Measurements from ENCODE around the gene PPP1R3F. TPM values are rescaled to one million over a fixed set of nuclear protein-coding genes. Genes with fewer than 3 reads are reported as not detected.
"Not testable (repeated sequence)": the region's sequence is repeated elsewhere in the genome, so short reads cannot be mapped to it uniquely, and the experiment has no call there.

PPP1R3F gene
- total and polyA plus RNA-seq, 2 donors (not counting 1 experiment from before 2014, with no cell fraction given): 3.7 to 10.2 TPM

- Histone ChIP-seq H3K9me3 (ENCODE audit: control extremely low read depth in 1 of 3, control insufficient read depth in 2 of 3, insufficient read depth in 1 of 3, low read length in 2 of 3) (no peaks in the 10 kb centered on the region), H3K27ac (ENCODE audit: low read length in 2 of 2) (no peak overlapping the region), H2AFZ (ENCODE audit: insufficient read depth, low read depth, low read length, poor library complexity, severe bottlenecking) (no peak overlapping the region), H3K36me3 (replicated peaks in 1 of 2; ENCODE audit: control extremely low read depth in 1 of 2, control insufficient read depth in 1 of 2, extremely low read depth in 1 of 2, insufficient read depth in 2 of 2, low read length in 1 of 2) (no peaks in the 10 kb centered on the region), H3K4me3 (ENCODE audit: control extremely low read depth in 1 of 5, extremely low read depth in 1 of 5, insufficient read depth in 1 of 5, low read depth in 2 of 5, low read length in 4 of 5) (no peak overlapping the region), H3K4me1 (ENCODE audit: control insufficient read depth in 2 of 2, insufficient read depth in 2 of 2, low read length in 2 of 2) (no peaks in the 10 kb centered on the region), H3K9ac (ENCODE audit: low read length) (no peak overlapping the region), H3K79me2 (ENCODE audit: control insufficient read depth, insufficient read depth, low read length) (no peaks in the 10 kb centered on the region), H3K4me2 (replicated peaks; ENCODE audit: low read depth, low read length, poor library complexity, severe bottlenecking) (no peak overlapping the region), H3K27me3 (replicated peaks in 1 of 4; ENCODE audit: control extremely low read depth in 1 of 4, control insufficient read depth in 3 of 4, insufficient read depth in 4 of 4, low read length in 3 of 4) (no peaks in the 10 kb centered on the region), H4K20me1 (ENCODE audit: control insufficient read depth, insufficient read depth, low read length, poor library complexity, severe bottlenecking) (no peaks in the 10 kb centered on the region)
- H3K9me3 Mint-ChIP-seq (ENCODE audit: insufficient read depth): no peaks in the 10 kb centered on the region
- CTCF ChIA-PET: no interaction called here
- ATAC-seq (ENCODE audit: low read depth): no peak
- WGBS (ENCODE audit: insufficient coverage): 40% methylated on average over 1 of the region's 4 CpGs
- no peaks in the 10 kb centered on the region for H3K4me1 Mint-ChIP-seq
- POLR2A ChIA-PET: no interaction called here
- no peak for TF ChIP-seq EZH2 (IDR thresholded peaks at IDR 0.05; ENCODE audit: borderline replicate concordance, insufficient read depth, low read depth, low read length, poor library complexity, severe bottlenecking)
- TF ChIP-seq, protein P1, sequence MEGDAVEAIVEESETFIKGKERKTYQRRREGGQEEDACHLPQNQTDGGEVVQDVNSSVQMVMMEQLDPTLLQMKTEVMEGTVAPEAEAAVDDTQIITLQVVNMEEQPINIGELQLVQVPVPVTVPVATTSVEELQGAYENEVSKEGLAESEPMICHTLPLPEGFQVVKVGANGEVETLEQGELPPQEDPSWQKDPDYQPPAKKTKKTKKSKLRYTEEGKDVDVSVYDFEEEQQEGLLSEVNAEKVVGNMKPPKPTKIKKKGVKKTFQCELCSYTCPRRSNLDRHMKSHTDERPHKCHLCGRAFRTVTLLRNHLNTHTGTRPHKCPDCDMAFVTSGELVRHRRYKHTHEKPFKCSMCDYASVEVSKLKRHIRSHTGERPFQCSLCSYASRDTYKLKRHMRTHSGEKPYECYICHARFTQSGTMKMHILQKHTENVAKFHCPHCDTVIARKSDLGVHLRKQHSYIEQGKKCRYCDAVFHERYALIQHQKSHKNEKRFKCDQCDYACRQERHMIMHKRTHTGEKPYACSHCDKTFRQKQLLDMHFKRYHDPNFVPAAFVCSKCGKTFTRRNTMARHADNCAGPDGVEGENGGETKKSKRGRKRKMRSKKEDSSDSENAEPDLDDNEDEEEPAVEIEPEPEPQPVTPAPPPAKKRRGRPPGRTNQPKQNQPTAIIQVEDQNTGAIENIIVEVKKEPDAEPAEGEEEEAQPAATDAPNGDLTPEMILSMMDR (IDR thresholded peaks at IDR 0.05): no peak
- no peaks in the 10 kb centered on the region for H3K27me3 Mint-ChIP-seq
- intact Hi-C loops (cut with micrococcal nuclease): no loop called here
- no peak overlapping the region for H3K27ac Mint-ChIP-seq
- no peak overlapping the region for H3K4me3 Mint-ChIP-seq
- no peak for DNase-seq
These were observed 46.5 kb downstream of the PPP1R3F start for GRCh38 chrX:49316085-49316484.

- H3K27ac ChIP-seq (ENCODE audit: low read length in 2 of 2); POLR2A ChIA-PET; H4K20me1 ChIP-seq (ENCODE audit: control insufficient read depth, insufficient read depth, low read length, poor library complexity, severe bottlenecking); H3K9me3 Mint-ChIP-seq (ENCODE audit: insufficient read depth); ATAC-seq (ENCODE audit: low read depth); H3K27ac Mint-ChIP-seq; H2AFZ ChIP-seq (ENCODE audit: insufficient read depth, low read depth, low read length, poor library complexity, severe bottlenecking); intact Hi-C loops (cut with micrococcal nuclease); H3K9me3 ChIP-seq (ENCODE audit: control extremely low read depth in 1 of 3, control insufficient read depth in 2 of 3, insufficient read depth in 1 of 3, low read length in 2 of 3); H3K9ac ChIP-seq (ENCODE audit: low read length); DNase-seq; H3K36me3 ChIP-seq (replicated peaks in 1 of 2; ENCODE audit: control extremely low read depth in 1 of 2, control insufficient read depth in 1 of 2, extremely low read depth in 1 of 2, insufficient read depth in 2 of 2, low read length in 1 of 2); CTCF ChIA-PET; H3K4me3 Mint-ChIP-seq; H3K27me3 Mint-ChIP-seq; H3K79me2 ChIP-seq (ENCODE audit: control insufficient read depth, insufficient read depth, low read length); H3K27me3 ChIP-seq (replicated peaks in 1 of 4; ENCODE audit: control extremely low read depth in 1 of 4, control insufficient read depth in 3 of 4, insufficient read depth in 4 of 4, low read length in 3 of 4); H3K4me1 ChIP-seq (ENCODE audit: control insufficient read depth in 2 of 2, insufficient read depth in 2 of 2, low read length in 2 of 2); H3K4me2 ChIP-seq (replicated peaks; ENCODE audit: low read depth, low read length, poor library complexity, severe bottlenecking); H3K4me3 ChIP-seq (ENCODE audit: control extremely low read depth in 1 of 5, extremely low read depth in 1 of 5, insufficient read depth in 1 of 5, low read depth in 2 of 5, low read length in 4 of 5); H3K4me1 Mint-ChIP-seq: not testable (repeated sequence)
- no CpG with 5 or more reads among the region's 16 CpGs for WGBS (ENCODE audit: insufficient coverage)
These were observed 52.1 kb downstream of the PPP1R3F start, which contains the start of gene GAGE12J for GRCh38 chrX:49321737-49322136. TSS of gene GAGE12J (plus strand) at chrX:49322037. CDS start at chrX:49323194, 1,157 bp downstream.

DNA sequence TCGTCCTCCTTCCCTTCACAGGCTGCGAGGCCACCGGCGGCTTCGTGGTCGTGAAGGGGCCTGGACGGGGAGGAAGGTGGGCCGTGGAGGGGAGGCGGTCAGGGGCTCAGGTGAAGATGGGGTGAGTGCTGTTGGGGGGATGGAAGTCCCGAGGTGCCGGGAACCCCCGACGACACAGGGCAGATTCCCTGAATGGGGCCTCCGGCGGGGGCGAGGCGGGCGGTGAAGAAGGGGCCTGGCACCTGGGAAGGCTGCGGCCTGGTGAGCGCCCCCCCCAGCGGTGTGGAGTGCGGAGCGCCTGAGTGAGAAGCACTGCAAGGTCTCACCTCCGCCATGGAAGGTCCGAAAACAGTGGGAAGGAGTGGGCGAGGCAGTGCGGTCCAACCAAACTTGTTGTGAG, 52.7 kb downstream of the PPP1R3F start:
- H3K4me1 Mint-ChIP-seq; H3K4me3 Mint-ChIP-seq; H3K27ac ChIP-seq (ENCODE audit: low read length in 2 of 2); H3K27me3 ChIP-seq (replicated peaks in 1 of 4; ENCODE audit: control extremely low read depth in 1 of 4, control insufficient read depth in 3 of 4, insufficient read depth in 4 of 4, low read length in 3 of 4); H3K9me3 ChIP-seq (ENCODE audit: control extremely low read depth in 1 of 3, control insufficient read depth in 2 of 3, insufficient read depth in 1 of 3, low read length in 2 of 3); H3K4me2 ChIP-seq (replicated peaks; ENCODE audit: low read depth, low read length, poor library complexity, severe bottlenecking); ATAC-seq (ENCODE audit: low read depth); H3K9ac ChIP-seq (ENCODE audit: low read length); intact Hi-C loops (cut with micrococcal nuclease); H3K36me3 ChIP-seq (replicated peaks in 1 of 2; ENCODE audit: control extremely low read depth in 1 of 2, control insufficient read depth in 1 of 2, extremely low read depth in 1 of 2, insufficient read depth in 2 of 2, low read length in 1 of 2); H2AFZ ChIP-seq (ENCODE audit: insufficient read depth, low read depth, low read length, poor library complexity, severe bottlenecking); H3K27ac Mint-ChIP-seq; POLR2A ChIA-PET; CTCF ChIA-PET; H3K9me3 Mint-ChIP-seq (ENCODE audit: insufficient read depth); DNase-seq; H4K20me1 ChIP-seq (ENCODE audit: control insufficient read depth, insufficient read depth, low read length, poor library complexity, severe bottlenecking); H3K79me2 ChIP-seq (ENCODE audit: control insufficient read depth, insufficient read depth, low read length); H3K4me3 ChIP-seq (ENCODE audit: control extremely low read depth in 1 of 5, extremely low read depth in 1 of 5, insufficient read depth in 1 of 5, low read depth in 2 of 5, low read length in 4 of 5); H3K27me3 Mint-ChIP-seq; H3K4me1 ChIP-seq (ENCODE audit: control insufficient read depth in 2 of 2, insufficient read depth in 2 of 2, low read length in 2 of 2): not testable (repeated sequence)
- WGBS (ENCODE audit: insufficient coverage): no CpG with 5 or more reads among the region's 27 CpGs

Measured in B cell (primary cell).